HG03025 (cell line): ENCODE results near the gene DIABLO.
"Not testable (repeated sequence)": the region's sequence is repeated elsewhere in the genome, so short reads cannot be mapped to it uniquely, and the experiment has no call there.

ENCODE experiments used
- ATAC-seq: cut with Tn5 transposase; IDR thresholded peaks from one replicate; pipeline ENCODE4 v1.9.1; 2021; ENCODE audit warnings: mild to moderate bottlenecking, moderate library complexity; ENCODE audit not compliant: unreplicated experiment, low FRiP score

Gene DIABLO

DNA sequence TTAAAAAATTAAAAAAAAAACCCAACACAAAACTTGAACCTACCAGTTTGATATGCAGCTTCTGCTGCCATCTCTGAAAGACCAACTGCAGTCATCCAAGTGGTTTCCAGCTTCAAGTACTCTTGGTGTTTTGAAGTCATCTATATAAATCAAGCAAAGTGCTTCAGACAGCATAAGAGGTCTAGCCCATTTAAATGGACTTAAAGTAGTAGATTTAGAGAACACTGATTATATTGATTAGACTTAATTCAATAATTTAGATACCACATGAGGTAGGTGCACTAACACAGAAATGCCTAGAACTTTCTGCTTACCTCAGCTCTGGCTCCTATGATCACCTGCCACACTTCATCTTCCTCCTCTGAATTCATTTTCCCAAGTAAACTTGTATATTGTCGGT, 9.4 kb downstream of the DIABLO start:
- no peak for ATAC-seq

DNA sequence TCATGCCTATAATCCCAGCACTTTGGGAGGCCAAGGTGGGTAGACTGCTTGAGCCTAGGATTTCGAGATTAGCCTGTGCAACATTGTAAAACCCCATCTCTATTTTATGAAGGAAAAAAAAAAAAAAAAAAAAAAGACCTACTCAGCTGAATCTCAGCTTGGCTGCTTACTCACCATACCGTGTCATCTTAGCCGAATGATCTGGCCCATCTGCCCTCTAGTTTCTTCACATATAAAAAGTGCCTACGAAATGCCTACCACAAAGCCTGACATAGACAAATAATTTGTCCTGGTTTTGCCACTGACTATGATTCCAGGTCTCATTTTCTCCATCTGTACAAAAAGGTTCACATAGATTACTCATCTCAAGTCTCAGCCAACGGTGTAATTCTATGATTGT, 10.1 kb downstream of the DIABLO start:
- ATAC-seq, result no peak

- no peak for ATAC-seq
Measured at GRCh38 chr12:122208073-122208820, 17.6 kb downstream of the DIABLO start.

GRCh38 chr12:122207391-122207790, 18.5 kb downstream of the DIABLO start:
- no peak for ATAC-seq

GRCh38 chr12:122206976-122207375, 18.9 kb downstream of the DIABLO start:
- no peak for ATAC-seq

GRCh38 chr12:122206111-122206881, 19.6 kb downstream of the DIABLO start:
- ATAC-seq, result no peak

GRCh38 chr12:122205053-122205925, 20.6 kb downstream of the DIABLO start:
- ATAC-seq, result no peak

DNA sequence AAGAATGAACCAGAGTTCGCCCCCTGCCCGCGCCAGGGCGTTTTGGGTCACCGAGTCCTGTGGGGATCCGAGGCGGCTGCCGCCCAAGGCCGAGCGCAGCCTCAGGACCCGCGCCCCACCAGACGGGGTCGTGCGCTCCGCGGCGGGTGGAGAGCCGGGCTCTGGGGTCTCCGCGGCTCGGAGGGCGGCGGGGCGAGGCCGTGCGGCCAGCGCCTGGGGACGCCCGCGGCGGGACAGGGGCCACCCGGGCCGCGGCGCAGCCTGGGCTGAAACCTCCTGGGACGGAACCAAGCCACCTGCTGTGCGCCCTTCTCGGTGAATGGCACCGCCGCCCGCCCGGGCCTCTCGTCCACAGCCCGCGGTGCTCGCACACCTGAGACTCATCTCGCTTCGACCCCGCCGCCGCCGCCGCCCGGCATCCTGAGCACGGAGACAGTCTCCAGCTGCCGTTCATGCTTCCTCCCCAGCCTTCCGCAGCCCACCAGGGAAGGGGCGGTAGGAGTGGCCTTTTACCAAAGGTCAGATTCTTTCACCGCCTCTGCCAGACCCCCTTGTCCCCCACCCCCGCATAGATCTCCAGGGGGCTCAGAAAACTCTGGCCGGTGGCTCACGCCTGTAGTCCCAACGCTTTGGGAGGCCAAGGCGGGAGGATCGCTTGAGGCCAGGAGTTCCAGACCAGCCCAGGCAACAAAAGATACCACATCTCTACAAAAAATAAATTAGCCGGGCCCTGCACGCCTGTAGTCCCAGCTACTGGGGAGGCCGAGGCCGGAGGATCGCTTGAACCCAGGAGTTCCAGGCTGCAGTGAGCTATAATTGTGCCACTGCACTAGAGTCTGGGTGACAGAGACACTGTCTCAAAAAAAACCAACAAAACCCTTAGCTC, 21.4 kb downstream of the DIABLO start:
- ATAC-seq, result no peak

GRCh38 chr12:122203301-122204166, 22.3 kb downstream of the DIABLO start, which contains the start of gene B3GNT4:
B3GNT4 (plus strand) TSS chr12:122203709; CDS start chr12:122204619, 910 bp downstream.
- ATAC-seq, result no peak

GRCh38 chr12:122202811-122203210, 23.0 kb downstream of the DIABLO start:
- ATAC-seq, result not testable (repeated sequence)

- no peak for ATAC-seq
Measured at GRCh38 chr12:122202017-122202416, 23.8 kb downstream of the DIABLO start.

DNA sequence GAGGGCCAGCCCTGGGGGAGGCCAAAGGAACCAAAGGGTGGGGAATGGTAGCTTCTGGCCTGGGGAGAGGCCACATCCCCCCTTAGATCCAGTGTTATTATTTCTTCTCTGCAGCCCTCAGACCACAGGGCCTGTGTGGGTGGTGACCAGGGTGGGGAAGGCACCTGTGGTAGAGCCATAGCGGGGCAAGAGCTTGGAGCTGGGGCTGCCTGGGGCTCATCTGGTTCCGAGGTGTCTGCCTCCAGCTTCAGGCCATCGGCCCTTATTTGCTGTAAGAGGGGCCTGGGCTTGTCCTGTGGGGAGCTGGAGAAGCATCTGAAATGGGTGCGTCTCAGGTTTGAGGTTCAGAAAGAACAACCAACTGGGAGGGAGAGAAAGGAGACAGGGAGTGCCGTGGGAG, 24.5 kb downstream of the DIABLO start:
- ATAC-seq, result no peak

DNA sequence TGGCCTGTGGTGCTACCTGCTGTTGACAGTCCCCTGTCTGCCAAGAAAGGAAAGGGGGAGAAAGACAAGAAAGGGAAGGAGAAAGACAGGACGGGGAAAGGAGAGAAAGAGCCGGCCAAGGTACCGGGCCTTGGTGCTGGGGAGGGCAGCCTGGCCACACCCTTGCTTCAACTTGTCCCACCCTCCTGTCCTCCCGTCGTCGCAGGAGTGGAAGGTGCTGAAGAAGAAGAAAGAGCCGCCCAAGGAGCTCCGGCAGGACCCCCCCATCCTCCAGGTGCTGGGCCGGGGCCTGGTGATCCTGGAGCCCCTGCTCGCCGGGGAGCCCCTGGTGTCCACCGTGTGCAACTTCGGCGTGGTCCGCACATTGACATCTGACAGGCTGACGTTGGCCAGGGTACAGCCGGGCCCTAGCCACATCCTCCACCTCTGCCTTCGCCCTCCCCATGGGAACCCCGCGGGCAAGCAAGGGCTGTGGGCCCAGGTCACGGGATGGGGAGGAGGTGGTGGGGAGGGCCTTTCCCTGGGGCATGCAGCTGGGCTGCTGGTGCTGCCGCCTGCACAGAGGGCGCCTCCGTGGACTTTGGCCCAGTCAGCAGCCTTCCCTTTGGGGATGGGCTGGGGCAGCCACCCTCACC, 25.2 kb downstream of the DIABLO start:
- no peak for ATAC-seq

GRCh38 chr12:122199484-122200355, 26.1 kb downstream of the DIABLO start:
- ATAC-seq, result no peak

GRCh38 chr12:122197612-122197966, 28.3 kb downstream of the DIABLO start:
- no peak for ATAC-seq

DNA sequence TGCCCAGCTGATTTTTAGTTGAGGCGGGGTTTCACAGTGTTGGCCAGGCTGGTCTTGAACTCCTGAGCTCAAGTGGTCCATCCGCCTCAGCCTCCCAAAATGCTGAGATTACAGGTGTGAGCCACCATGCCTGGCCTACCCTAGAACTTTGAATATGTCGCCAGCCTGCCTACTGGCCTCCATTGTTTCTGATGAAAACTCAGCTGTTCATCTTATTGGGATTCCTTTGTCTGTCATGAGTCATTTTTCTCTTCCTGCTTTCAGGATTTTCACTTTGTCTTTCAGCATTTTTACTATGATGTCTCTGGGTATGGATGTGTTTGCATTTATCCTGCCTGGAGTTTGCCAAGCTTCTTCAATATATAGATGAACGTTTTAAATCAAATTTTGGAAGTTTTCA, 30.4 kb downstream of the DIABLO start:
- ATAC-seq, result no peak

DNA sequence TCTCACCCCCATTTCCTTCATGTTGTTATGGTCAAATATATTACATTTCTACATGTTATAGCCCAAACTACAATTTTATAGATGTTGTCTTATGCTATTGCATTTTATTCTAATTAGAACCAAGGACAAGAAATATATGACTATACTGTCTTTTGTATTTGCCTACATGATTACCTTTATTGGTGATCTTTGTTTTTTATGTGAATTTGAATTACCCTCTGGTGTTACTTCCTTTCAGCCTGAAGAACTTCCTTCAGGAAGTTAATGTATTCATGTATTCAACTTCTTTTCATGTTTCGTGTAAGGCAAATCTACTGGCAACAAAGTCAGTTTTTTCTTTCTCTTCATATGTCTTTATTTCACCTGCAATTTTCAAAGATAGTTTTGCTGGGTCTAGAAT, 31.0 kb downstream of the DIABLO start:
- ATAC-seq, result no peak

DNA sequence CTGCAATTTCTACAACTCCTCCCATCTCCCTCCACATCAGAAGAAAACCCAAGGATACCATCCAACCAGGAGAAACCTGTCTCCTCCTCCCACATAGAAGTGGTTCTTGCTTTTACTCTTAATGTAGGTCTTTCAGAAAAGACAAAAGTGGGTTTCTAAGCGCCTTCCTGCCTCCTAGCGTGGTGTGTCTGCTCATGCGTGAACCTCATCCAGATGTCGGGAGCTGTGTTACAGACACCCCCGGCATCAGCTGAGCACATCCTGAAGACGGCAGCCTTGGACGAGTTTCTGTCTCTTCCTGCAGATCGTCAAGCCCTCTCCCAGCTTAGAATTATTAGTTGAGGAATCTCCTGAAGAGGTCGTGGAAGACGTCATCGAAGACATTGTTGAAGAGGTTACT, 33.4 kb downstream of the DIABLO start:
- no peak for ATAC-seq
